Measurements from ENCODE around the gene PDE8B. TPM values are rescaled to one million over a fixed set of nuclear protein-coding genes. Genes with fewer than 3 reads are reported as not detected.

Gene PDE8B
- total RNA-seq, 1 experiment from 2014 or later, result 0.07 TPM

DNA sequence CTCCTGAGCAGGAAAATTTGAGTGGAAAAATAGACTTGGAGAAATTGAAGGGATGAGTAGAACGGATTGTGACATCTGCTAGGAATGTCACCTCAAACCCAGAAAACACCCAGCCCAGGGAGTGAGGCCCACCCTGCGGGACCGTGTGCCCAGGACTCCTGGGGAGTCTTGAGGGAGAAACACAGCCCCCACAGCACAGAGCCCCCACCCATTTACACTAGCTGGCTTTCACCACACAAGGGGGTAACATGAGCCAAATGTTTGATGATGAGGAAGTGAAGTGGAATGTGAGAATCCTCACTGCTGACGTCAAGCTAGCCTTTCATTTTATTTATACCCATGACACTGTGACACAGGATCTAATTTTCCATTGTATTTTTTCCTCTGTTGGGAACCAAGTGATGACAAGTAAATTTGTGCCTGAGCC lies 42.8 kb upstream of the PDE8B start:
- H3K79me1 ChIP-seq (ENCODE audit: insufficient read depth, low read depth, low read length, poor library complexity, severe bottlenecking), result no peaks in the 10 kb centered on the region
- no peaks in the 10 kb centered on the region for H3K27me3 Mint-ChIP-seq (ENCODE audit: low read depth)
- H3K56ac ChIP-seq (ENCODE audit: insufficient read length, low read depth, low read length), result no peak overlapping the region
- no peak overlapping the region for H2BK5ac ChIP-seq (ENCODE audit: insufficient read length, low read length)
- DNase-seq, result no peak
- no peak overlapping the region for H3K27ac ChIP-seq (ENCODE audit: insufficient read length, low read depth, low read length)
- no peak overlapping the region for H3K9ac ChIP-seq (ENCODE audit: extremely low read depth, insufficient read length, low read length)
- H3K23me2 ChIP-seq (ENCODE audit: insufficient read length, low read depth, low read length, poor library complexity, severe bottlenecking), result no peaks in the 10 kb centered on the region
- no peak overlapping the region for H3K14ac ChIP-seq (ENCODE audit: insufficient read depth, low read length)
- H3K36me3 Mint-ChIP-seq (ENCODE audit: insufficient read depth in 1 of 3, low read depth in 3 of 3), result no peaks in the 10 kb centered on the region; a peak in 1 of 7 replicates
- no CpG with 5 or more reads among the region's 4 CpGs for WGBS (ENCODE audit: extremely low coverage, insufficient read length, low lambda C conversion rate)
- H4K20me1 ChIP-seq (ENCODE audit: control insufficient read depth, insufficient read depth, insufficient read length), result no peaks in the 10 kb centered on the region
- H3T11ph ChIP-seq (ENCODE audit: low read length), result no peak overlapping the region
- H3K27me3 ChIP-seq (ENCODE audit: insufficient read depth, low read length), result no peaks in the 10 kb centered on the region
- H4K91ac ChIP-seq (ENCODE audit: insufficient read length, low read depth, low read length), result no peak overlapping the region
- H2BK15ac ChIP-seq (ENCODE audit: low read depth, low read length), result no peak overlapping the region
- no peak overlapping the region for H3K4me2 ChIP-seq (ENCODE audit: insufficient read depth, insufficient read length, low read length)
- H3K4me1 ChIP-seq (ENCODE audit: insufficient read depth, low read length), result no peaks in the 10 kb centered on the region
- H2BK120ac ChIP-seq (ENCODE audit: low read depth, low read length, poor library complexity, severe bottlenecking), result no peak overlapping the region
- H4K5ac ChIP-seq (ENCODE audit: insufficient read length, low read depth, low read length), result no peak overlapping the region
- H2BK20ac ChIP-seq (ENCODE audit: low read depth, low read length, poor library complexity, severe bottlenecking), result no peak overlapping the region
- no peak overlapping the region for H2AK5ac ChIP-seq (ENCODE audit: insufficient read length, low read length)
- TF ChIP-seq CTCF (conservative IDR thresholded peaks at IDR 0.05), result no peak
- no peaks in the 10 kb centered on the region for H3K9me3 ChIP-seq (ENCODE audit: control insufficient read depth, low read depth, low read length)
- no peak overlapping the region for H4K8ac ChIP-seq (replicated peaks; ENCODE audit: insufficient read length, low read depth, low read length)
- no peak overlapping the region for H3K23ac ChIP-seq (ENCODE audit: insufficient read length, low read depth, low read length)
- no peaks in the 10 kb centered on the region for H3K79me2 ChIP-seq (ENCODE audit: insufficient read depth, low read length)
- H3K18ac ChIP-seq (ENCODE audit: insufficient read length, low read depth, low read length), result no peak overlapping the region
- H2AFZ ChIP-seq (ENCODE audit: low read length), result no peak overlapping the region
- no peak overlapping the region for H3K4me3 Mint-ChIP-seq
- H3K27ac Mint-ChIP-seq, result peak overlapping the region in 1 of 3 experiments; percentile 31; a peak in 1 of 7 replicates
- H3K9me3 Mint-ChIP-seq, result no peaks in the 10 kb centered on the region
- no peaks in the 10 kb centered on the region; a peak in 1 of 4 replicates for H3K4me1 Mint-ChIP-seq
- no peak overlapping the region for H2BK12ac ChIP-seq (ENCODE audit: insufficient read length, low read depth, low read length)
- no peak overlapping the region for H3K4ac ChIP-seq (ENCODE audit: low read depth, low read length)
